Activated T-helper 17 cell treated with anti-CD3 and anti-CD28 coated beads, Interleukin-2, amount 50 U/mL, for 72 hours (primary cell): ENCODE measurements around the gene TAF1C. TPM values are rescaled to one million over a fixed set of nuclear protein-coding genes. Genes with fewer than 3 reads are reported as not detected.

Source experiments
- ATAC-seq: fragments of 150-1000 bp; cut with Tn5 transposase; replicated peaks from 2 replicates; pipeline ENCODE4 v1.10.0; 2021; ENCODE audit warnings: mild to moderate bottlenecking, moderate library complexity
- H3K27ac Mint-ChIP-seq: one replicate; pipeline ENCODE4 v1.8.0; 2022; ENCODE audit warnings: mixed read lengths
- H3K27me3 Mint-ChIP-seq: one replicate; pipeline ENCODE4 v1.8.0; 2022; ENCODE audit warnings: mixed read lengths
- H3K36me3 Mint-ChIP-seq: one replicate; pipeline ENCODE4 v1.8.0; 2022; ENCODE audit warnings: low read depth, mild to moderate bottlenecking, mixed read lengths
- H3K4me1 Mint-ChIP-seq: one replicate; pipeline ENCODE4 v1.8.0; 2022; ENCODE audit warnings: mixed read lengths
- H3K4me3 Mint-ChIP-seq: one replicate; pipeline ENCODE4 v1.8.0; 2022; ENCODE audit warnings: mild to moderate bottlenecking, mixed read lengths
- H3K9me3 Mint-ChIP-seq: one replicate; pipeline ENCODE4 v1.8.0; 2022; ENCODE audit warnings: mixed read lengths
- total RNA-seq, 2 donors: library from RNA; stranded (reverse); gene quantifications; one replicate each; pipeline ENCODE4 v1.2.3, GENCODE V29; 2022

TAF1C gene
- total RNA-seq, 2 donors from 2014 or later = 37.0 to 44.9 TPM

DNA sequence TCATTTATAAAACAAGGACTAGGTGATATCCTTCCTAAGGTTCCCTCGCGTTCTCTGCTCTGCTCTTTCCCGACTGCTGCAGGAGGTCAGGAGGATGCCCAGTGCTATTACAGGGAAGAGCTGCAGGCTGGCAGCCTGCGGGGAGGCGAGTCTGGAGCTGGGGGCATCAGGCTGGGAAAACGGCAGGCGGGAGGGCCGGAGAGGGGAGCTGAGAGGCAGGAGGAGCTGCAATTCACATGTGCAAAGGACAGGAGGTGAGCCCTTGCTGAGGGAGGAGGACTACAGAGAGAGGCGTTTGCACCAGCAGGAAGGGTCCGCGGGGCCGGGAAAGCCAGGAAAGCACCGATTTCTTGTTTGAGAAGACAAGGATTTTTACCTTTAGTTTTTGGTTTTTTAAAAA is 12.2 kb upstream of the TAF1C start:
- Mint-ChIP-seq H3K4me1 (peaks cover 2% of the 10 kb centered on the region), H3K27me3 (no peaks in the 10 kb centered on the region), H3K4me3 (no peak overlapping the region), H3K27ac (no peak overlapping the region), H3K9me3 (no peaks in the 10 kb centered on the region), H3K36me3 (no peaks in the 10 kb centered on the region)
- no peak for ATAC-seq

DNA sequence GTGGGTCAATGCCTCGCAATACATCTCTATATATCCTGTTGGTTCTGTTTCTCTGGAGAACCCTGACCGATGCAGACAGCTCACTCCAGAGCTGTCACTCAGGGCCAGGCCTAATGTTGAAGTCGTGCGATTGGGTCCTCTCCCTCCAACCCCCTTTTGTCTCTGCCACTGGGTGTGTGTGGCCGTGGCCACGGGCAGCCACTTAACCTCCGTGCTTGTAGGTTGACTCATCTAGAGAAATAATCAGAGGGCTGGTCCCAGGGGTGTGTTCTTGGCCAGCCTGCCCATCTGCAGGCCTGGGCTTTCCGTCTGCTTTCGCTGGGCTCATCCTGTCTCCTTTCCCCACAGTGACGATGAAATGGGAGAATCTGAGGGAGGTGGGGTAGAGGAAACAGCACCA is 11.5 kb upstream of the TAF1C start:
- no peaks in the 10 kb centered on the region for H3K9me3 Mint-ChIP-seq
- H3K36me3 Mint-ChIP-seq = no peaks in the 10 kb centered on the region
- H3K4me3 Mint-ChIP-seq = no peak overlapping the region
- H3K27me3 Mint-ChIP-seq = no peaks in the 10 kb centered on the region
- peaks cover 8% of the 10 kb centered on the region for H3K4me1 Mint-ChIP-seq
- H3K27ac Mint-ChIP-seq = no peak overlapping the region
- ATAC-seq = no peak

DNA sequence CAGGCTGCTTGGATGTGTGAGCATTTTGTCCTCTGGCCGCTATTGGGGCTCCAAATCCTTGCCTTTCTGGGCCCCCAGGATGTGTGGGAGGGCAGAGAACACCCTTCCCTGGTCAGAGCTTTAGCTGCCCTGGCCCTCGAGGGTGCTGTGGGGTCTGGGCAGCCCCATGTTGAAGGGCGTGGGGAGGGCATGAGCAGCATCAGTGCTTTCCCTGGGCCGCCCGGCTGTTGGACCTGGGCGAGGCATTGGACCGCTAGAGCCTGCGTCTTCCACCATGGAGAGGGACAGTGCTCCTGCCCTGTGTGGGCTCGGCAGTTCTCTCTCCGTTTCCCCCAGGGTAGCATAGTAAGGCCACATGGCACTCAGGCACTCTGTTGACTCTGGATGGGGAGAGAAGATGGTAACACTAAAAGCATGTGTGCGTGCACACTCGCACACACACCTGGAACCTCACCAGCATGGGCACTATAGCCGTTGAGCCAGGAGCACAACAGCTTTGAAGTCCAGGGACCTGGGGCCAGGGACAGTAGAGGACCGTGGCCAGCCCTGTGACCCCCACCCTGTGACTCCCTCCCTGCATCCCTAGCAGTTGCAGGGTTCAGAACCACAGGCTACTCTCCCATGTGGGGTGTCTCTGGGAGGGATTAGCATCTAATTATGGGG is 10.7 kb upstream of the TAF1C start:
- Mint-ChIP-seq H3K36me3 (no peaks in the 10 kb centered on the region), H3K27ac (no peak overlapping the region), H3K4me3 (no peak overlapping the region), H3K27me3 (no peaks in the 10 kb centered on the region), H3K4me1 (peaks cover 8% of the 10 kb centered on the region), H3K9me3 (no peaks in the 10 kb centered on the region)
- no peak for ATAC-seq

DNA sequence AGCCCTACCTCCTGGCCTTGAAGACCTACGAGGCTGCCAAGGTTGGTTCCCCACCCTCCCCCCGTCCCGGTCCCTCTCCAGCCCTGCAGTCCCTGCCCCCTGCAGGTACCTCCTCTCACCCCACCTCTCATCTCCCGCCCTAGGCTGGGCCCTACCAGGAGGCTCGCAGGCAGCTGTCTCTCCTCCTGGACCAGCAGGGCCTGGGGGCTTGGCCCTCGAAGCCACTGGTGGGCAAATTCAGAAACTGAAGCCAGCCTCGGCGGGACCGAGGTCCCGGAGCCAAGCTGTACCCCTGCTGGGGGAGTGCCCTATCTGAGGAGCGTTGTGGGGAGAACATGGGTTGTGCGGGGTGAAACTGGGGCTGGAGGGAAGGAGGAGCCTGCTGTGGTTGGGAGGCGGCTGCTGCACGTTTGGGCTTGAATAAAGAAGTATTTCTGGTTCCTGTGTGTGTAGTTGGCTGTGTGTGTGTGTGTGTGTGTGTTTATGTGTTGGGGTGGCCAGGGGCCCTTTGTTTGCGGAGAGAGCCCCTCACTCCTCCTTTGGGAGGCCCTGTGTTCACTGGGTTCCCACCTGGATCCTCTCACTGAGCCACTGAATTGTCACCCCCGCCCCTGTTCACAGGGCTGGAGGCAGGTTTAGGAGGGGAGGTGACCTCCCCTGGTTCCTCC is 10.0 kb upstream of the TAF1C start:
- Mint-ChIP-seq H3K4me1 (peaks cover 8% of the 10 kb centered on the region), H3K27ac (no peak overlapping the region)

DNA sequence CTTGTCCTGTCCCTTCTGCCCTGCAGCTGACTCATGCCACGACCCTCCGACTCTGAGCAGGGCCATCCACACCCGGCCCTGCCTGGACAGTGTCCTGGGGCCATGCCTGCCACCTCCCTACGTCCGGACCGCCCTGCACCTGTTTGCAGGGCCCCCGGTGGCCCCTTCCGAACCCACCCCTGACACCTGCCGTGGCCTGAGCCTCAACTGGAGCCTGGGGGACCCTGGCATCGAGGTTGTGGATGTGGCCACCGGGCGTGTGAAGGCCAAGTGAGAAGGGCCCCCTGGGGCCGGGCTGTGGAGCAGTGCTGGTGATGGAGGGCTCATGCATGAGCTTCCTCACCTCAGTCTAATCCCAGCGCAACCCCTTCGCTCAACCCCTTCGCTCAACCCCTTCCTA is 9.2 kb upstream of the TAF1C start:
- no peak for ATAC-seq

More for the DNA sequence above, 10.0 kb upstream of the TAF1C start:
- H3K9me3 Mint-ChIP-seq = no peaks in the 10 kb centered on the region
- no peak for ATAC-seq
- H3K4me3 Mint-ChIP-seq = no peak overlapping the region
- H3K27me3 Mint-ChIP-seq = no peaks in the 10 kb centered on the region
- no peaks in the 10 kb centered on the region for H3K36me3 Mint-ChIP-seq

DNA sequence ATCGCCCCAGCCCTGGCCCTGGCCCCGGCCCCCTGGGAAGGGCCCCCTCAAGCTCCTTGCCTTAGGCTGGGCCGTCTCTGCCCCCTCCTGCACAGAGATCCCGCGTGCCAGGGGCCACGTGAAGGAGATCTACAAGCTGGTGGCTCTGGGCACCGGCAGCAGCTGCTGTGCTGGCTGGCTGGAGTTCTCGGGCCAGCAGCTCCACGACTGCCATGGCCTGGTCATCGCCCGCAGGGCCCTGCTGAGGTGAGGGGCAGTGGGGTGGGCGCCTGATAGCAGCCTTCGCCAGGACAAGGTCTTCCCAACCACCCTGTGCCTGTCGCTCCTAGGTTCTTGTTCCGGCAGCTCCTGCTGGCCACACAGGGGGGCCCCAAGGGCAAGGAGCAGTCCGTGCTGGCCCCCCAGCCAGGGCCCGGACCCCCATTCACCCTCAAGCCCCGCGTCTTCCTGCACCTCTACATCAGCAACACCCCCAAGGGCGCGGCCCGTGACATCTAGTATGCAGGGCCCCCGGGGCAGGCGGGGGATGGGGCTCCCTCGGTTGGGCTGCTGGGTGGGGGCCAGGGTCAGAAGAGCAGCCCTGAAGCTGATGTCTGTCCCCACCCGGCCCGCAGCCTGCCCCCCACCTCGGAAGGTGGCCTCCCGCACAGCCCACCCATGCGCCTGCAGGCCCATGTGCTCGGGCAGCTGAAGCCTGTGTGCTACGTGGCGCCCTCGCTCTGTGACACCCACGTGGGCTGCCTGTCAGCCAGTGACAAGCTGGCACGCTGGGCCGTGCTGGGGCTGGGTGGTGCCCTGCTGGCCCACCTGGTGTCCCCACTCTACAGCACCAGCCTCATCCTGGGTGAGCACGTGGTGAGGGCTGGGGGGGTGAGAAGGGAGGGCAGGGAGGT is 8.6 kb upstream of the TAF1C start:
- Mint-ChIP-seq H3K9me3 (no peaks in the 10 kb centered on the region), H3K27me3 (no peaks in the 10 kb centered on the region), H3K4me3 (no peak overlapping the region), H3K4me1 (peaks cover 8% of the 10 kb centered on the region), H3K27ac (no peak overlapping the region), H3K36me3 (no peaks in the 10 kb centered on the region)
- ATAC-seq = no peak

More for the DNA sequence above, 9.2 kb upstream of the TAF1C start:
- Mint-ChIP-seq H3K27me3 (no peaks in the 10 kb centered on the region), H3K9me3 (no peaks in the 10 kb centered on the region), H3K4me3 (no peak overlapping the region), H3K36me3 (no peaks in the 10 kb centered on the region), H3K27ac (no peak overlapping the region), H3K4me1 (peaks cover 8% of the 10 kb centered on the region)

DNA sequence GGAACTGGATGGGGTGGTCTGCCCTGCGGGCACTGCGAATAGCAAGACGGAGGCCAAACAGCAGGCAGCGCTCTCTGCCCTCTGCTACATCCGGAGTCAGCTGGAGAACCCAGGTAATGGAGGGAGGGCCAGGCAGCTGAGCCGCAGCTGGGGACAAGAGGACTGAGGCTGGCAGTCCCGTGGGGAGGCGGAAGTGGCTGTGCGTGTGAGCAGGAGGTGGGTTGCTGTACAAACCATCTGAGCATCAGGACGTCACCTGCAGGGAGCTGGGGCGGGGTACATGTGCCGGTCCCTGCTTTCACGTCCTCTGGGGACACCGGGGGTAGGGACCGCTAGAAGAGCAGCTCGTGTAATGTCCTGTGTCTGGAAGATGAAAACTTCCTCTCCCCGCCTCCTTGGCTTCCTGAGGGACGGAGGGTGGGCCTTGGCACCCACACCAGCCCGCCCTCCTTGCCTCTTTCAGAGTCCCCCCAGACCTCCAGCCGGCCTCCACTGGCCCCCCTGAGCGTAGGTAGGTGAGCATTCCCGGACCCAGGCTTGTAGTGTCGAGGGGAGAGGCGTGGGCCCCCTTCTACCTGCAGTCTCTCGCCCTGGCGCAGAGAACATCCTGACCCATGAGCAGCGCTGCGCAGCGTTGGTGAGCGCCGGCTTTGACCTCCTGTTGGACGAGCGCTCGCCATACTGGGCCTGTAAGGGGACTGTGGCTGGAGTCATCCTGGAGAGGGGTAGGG is 7.8 kb upstream of the TAF1C start:
- Mint-ChIP-seq H3K4me1 (peaks cover 8% of the 10 kb centered on the region), H3K27ac (peak overlapping the region; percentile 65), H3K27me3 (no peaks in the 10 kb centered on the region), H3K36me3 (no peaks in the 10 kb centered on the region), H3K9me3 (no peaks in the 10 kb centered on the region), H3K4me3 (peak overlapping the region; percentile 39)
- ATAC-seq = peak; percentile 41

DNA sequence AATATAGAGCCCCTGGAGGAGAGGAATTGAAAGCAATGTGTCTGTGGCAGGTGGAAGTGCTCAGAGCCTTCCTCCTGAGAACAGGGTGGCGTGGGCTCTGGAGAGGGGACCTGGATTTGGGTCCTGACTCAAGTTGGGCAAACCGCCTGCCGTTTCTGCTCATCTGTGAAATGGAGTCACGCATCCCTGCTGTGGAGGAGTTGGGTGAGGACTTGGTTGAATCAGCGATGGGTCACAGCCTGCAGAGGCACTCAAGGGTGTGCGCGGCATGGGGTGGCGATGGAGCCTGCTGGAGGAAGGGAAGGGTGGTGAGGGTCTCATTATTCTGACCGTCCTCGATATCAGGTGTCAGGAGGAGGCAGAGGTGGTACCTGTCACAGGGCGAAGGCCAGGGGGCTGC is 7.2 kb upstream of the TAF1C start:
- H3K9me3 Mint-ChIP-seq = no peaks in the 10 kb centered on the region

DNA sequence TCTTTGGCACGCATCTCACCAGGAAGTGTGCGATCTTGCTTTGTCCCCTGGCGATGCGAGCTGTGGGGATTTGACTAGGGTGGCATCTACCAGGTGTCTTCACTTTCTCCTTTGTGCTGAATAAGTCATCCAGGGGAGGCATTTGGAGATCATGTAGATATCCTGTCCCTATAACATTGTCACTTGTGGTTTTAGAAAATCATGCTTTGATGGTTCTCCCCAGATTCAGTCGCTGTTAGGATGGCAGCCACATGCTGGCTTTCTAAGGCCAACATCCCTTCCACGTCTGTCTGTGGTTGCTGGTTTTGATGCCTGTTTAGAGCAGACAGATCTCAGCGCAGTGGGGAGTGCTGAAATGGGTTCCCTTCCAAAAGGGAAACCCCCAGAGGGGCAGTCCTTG is 6.6 kb upstream of the TAF1C start:
- H3K36me3 Mint-ChIP-seq = no peaks in the 10 kb centered on the region
- no peaks in the 10 kb centered on the region for H3K9me3 Mint-ChIP-seq
- peak; percentile 33 for ATAC-seq
- H3K27ac Mint-ChIP-seq = peak overlapping the region; percentile 65
- H3K4me3 Mint-ChIP-seq = peak overlapping the region; percentile 39
- H3K27me3 Mint-ChIP-seq = no peaks in the 10 kb centered on the region
- peaks cover 8% of the 10 kb centered on the region for H3K4me1 Mint-ChIP-seq

More for the DNA sequence above, 7.2 kb upstream of the TAF1C start:
- H3K27ac Mint-ChIP-seq = peak overlapping the region; percentile 65
- H3K4me3 Mint-ChIP-seq = peak overlapping the region; percentile 39
- no peak for ATAC-seq
- peaks cover 8% of the 10 kb centered on the region for H3K4me1 Mint-ChIP-seq
- H3K27me3 Mint-ChIP-seq = no peaks in the 10 kb centered on the region
- no peaks in the 10 kb centered on the region for H3K36me3 Mint-ChIP-seq

DNA sequence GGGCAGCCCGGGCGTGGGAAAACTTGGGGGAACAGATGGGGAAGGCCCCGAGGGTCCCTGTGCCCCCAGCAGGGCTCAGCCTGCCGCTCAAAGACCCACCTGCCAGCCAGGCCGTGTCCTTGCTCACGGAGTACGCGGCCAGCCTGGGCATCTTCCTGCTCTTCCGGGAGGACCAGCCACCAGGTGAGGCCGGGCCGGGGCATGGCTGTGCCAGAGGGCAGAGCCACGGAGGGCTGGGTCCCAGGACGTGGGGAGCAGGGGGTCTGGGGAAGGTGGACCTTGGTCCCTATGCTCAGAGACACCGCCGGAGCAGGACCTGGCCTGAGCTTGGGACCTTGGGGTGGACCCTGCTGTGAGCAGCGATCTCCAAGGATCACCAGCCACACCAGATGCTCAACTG is 4.6 kb upstream of the TAF1C start:
- no peaks in the 10 kb centered on the region for H3K27me3 Mint-ChIP-seq
- H3K36me3 Mint-ChIP-seq = no peaks in the 10 kb centered on the region
- no peak overlapping the region for H3K4me3 Mint-ChIP-seq
- H3K4me1 Mint-ChIP-seq = peaks cover 8% of the 10 kb centered on the region
- no peaks in the 10 kb centered on the region for H3K9me3 Mint-ChIP-seq
- H3K27ac Mint-ChIP-seq = no peak overlapping the region
- ATAC-seq = no peak

DNA sequence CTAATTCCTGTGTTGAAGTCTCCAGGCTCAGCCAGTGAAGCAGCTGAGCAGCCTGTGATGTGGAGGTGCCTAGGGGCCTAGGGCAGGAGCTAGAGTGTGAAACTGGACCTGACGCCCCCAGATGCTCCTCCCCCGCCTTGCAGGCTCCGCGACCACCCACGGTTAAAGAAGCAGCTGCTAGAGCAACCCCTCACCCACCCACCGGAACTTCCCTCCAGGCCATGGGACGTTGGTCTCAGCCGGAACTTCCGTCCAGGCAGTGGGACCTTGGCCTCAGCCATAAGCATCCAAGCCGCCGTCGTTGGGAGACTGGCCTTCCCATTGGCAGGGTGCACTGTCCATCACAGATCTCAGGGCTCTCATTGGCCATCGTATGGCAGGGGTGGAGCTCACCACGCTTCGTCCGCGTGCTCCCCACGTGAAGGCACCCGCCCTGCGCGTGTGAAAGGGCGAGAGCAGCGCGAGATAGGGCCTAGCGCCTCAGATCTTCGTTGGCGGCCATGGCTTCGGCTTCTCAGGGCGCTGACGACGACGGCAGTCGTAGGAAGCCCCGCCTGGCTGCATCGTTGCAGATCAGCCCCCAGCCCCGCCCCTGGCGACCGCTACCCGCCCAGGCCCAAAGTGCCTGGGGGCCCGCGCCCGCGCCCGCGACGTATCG is 4.0 kb upstream of the TAF1C start, which contains the start of gene ADAD2:
Gene ADAD2, plus strand, starts transcription at position 427 of the 658 bp plus-strand sequence. Its CDS starts 74 bp downstream, at position 501.
- H3K9me3 Mint-ChIP-seq = no peaks in the 10 kb centered on the region
- no peaks in the 10 kb centered on the region for H3K36me3 Mint-ChIP-seq
- no peak for ATAC-seq
- H3K4me3 Mint-ChIP-seq = no peak within 1 kb of the TSS
- H3K4me1 Mint-ChIP-seq = peaks cover 8% of the 10 kb centered on the region
- H3K27me3 Mint-ChIP-seq = no peaks in the 10 kb centered on the region
- no peak within 1 kb of the TSS for H3K27ac Mint-ChIP-seq

DNA sequence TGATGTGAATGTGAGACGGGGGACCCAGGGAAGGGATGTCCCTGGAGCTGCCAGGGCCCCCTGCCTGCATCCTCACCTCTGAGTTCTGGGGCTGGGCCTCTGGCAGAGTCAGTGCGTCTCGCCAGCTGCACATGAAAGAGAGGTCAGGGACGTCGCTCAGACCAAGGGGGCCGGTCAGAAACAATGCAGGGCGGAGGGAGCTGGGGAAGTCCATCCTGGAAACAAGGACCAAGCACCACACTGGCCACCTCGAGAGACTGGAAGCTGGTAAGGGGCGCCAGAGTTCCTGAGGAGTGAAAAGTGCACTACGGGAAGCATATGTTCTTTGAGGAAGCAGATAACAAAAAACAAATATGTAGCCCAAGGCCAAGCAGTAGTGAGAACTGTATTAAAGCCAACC is 2.1 kb downstream of the TAF1C start:
- no peak for ATAC-seq
- no peaks in the 10 kb centered on the region for H3K9me3 Mint-ChIP-seq
- peak overlapping the region; percentile 46 for H3K27ac Mint-ChIP-seq
- H3K36me3 Mint-ChIP-seq = peaks cover 31% of the 10 kb centered on the region
- H3K4me1 Mint-ChIP-seq = peaks cover 12% of the 10 kb centered on the region
- no peaks in the 10 kb centered on the region for H3K27me3 Mint-ChIP-seq
- peak overlapping the region; percentile 93 for H3K4me3 Mint-ChIP-seq

DNA sequence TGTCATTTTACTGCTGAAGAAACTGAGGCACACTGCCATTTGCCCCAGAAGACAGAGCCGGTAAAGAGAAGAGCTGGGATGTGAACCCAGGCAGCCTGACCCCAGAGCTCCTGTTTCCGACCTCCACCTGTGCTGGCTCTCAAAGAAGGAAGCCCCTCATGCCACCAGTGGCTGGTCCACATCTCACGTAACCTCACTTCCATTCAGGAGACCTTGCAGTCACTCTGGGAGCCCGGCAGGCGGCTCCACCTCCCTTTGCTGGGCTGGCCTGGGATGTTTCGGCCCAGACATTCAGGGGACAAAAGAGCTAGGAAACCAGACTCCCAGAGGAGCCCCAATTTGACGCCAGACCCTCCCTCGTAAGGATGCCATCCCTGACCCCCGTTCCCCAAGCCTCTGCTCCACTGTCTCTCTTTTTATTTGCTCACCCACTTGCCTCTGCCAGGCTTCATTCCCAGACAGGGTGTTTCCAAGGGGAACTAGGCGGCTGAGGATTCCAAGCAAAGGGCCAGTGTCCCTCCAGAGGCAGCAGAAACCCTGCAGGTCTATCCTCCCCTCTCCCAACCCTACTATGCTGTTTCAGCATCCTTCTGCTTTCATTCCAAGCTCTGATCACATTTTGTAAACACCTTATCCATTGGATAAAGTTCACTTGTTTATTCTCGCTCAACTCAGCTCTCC is 2.8 kb downstream of the TAF1C start:
- H3K27me3 Mint-ChIP-seq = no peaks in the 10 kb centered on the region
- H3K9me3 Mint-ChIP-seq = no peaks in the 10 kb centered on the region
- H3K36me3 Mint-ChIP-seq = peaks cover 31% of the 10 kb centered on the region
- H3K4me1 Mint-ChIP-seq = peaks cover 12% of the 10 kb centered on the region
- no peak for ATAC-seq
- no peak overlapping the region for H3K27ac Mint-ChIP-seq
- peak overlapping the region; percentile 93 for H3K4me3 Mint-ChIP-seq
